GM12878 (cell line): ENCODE data around the gene C19orf73. TPM values are rescaled to one million over a fixed set of nuclear protein-coding genes. Genes with fewer than 3 reads are reported as not detected.

ENCODE experiments used
- ATAC-seq: fragments of 200-7000 bp; cut with Tn5 transposase; 3 replicates; pipeline ENCODE4 v1.9.1; 2020; ENCODE audit warnings: mild to moderate bottlenecking, moderate library complexity
- BruUV-seq: library from RNA; stranded (reverse); fragments of 400-500 nt; replicated peaks from 2 replicates; lab custom pipeline; 2021; lab: Mats Ljungman, UMichigan
- CTCF ChIA-PET: fragments of 300-600 bp; sonication (Branson Sonifier 250); formaldehyde crosslinking; extraction: SDS; loops from one replicate; lab custom pipeline; 2021; ENCODE audit warnings: inconsistent platforms; lab: Yijun Ruan, JAX
- POLR2A ChIA-PET: fragments of 350-600 bp; formaldehyde crosslinking; extraction: SDS; loops from one replicate; lab custom pipeline; 2021; ENCODE audit warnings: inconsistent platforms; lab: Charles Lee
- RAD21 ChIA-PET: fragments of 300-600 bp; sonication (Branson Sonifier 250); formaldehyde crosslinking; loops from one replicate; lab custom pipeline; 2023; ENCODE audit warnings: antibody characterized with exemption; ENCODE audit not compliant: unreplicated experiment; lab: Charles Lee
- SMC1A ChIA-PET: fragments of 300-600 bp; sonication (Branson Sonifier 250); formaldehyde crosslinking; loops from one replicate; lab custom pipeline; 2023; ENCODE audit not compliant: unreplicated experiment, uncharacterized antibody; lab: Charles Lee
- DNase-seq: peaks from one replicate; pipeline ENCODE4 v3.0.0-alpha.2; 2011; ENCODE audit warnings: low read depth, low spot score
- FAIRE-seq: peaks from 3 replicates; lab custom pipeline; 2011; peaks lifted over from hg19 to GRCh38; lab: Jason Lieb, UNC
- H2AFZ ChIP-seq: 2 replicates; pipeline ENCODE4 v1.6.0; 2011; ENCODE audit warnings: low read depth, low read length, control low read depth; ENCODE audit not compliant: control insufficient read depth
- H3K27ac ChIP-seq: 2 replicates; pipeline ENCODE4 v1.5.1; 2011; ENCODE audit warnings: control low read depth; ENCODE audit not compliant: control insufficient read depth, insufficient read depth
- H3K27me3 ChIP-seq, 2 experiments: replicated peaks in 1 of 2; 2 replicates each; pipeline versions ENCODE4 v1.6.0 to v1.6.1; 2011; ENCODE audit warnings: low read length in 1 of 2; ENCODE audit not compliant: control insufficient read depth in 2 of 2, insufficient read depth in 2 of 2
- H3K36me3 ChIP-seq, 2 experiments: 2 replicates each; pipeline ENCODE4 v1.5.1; 2011; ENCODE audit warnings: low read length in 1 of 2; ENCODE audit not compliant: control insufficient read depth in 2 of 2, insufficient read depth in 2 of 2
- H3K4me1 ChIP-seq: 2 replicates; pipeline ENCODE4 v1.6.1; 2011; ENCODE audit warnings: mild to moderate bottlenecking, low read length, moderate library complexity, mixed read lengths; ENCODE audit not compliant: control insufficient read depth, insufficient read depth
- H3K4me2 ChIP-seq: 2 replicates; pipeline ENCODE4 v1.6.0; 2011; ENCODE audit warnings: control low read depth; ENCODE audit not compliant: control insufficient read depth, insufficient read depth
- H3K4me3 ChIP-seq: fragments of 200-600 bp; sonication (generic); 2 replicates; pipeline ENCODE4 v1.5.1; 2016
- H3K79me2 ChIP-seq: 2 replicates; pipeline ENCODE4 v1.6.0; 2011; ENCODE audit warnings: low read length; ENCODE audit not compliant: control insufficient read depth, insufficient read depth
- H3K9ac ChIP-seq: 2 replicates; pipeline ENCODE4 v1.8.0; 2011; ENCODE audit warnings: low read length, control low read depth, mixed read lengths; ENCODE audit not compliant: control insufficient read depth, insufficient read depth
- H3K9me3 ChIP-seq: replicated peaks from 3 replicates; pipeline ENCODE4 v1.5.1; 2011; ENCODE audit warnings: mild to moderate bottlenecking, low read length; ENCODE audit not compliant: control insufficient read depth, insufficient read depth
- H4K20me1 ChIP-seq: 2 replicates; pipeline ENCODE4 v1.6.0; 2011; ENCODE audit not compliant: control insufficient read depth, insufficient read depth
- IKZF1 ChIP-seq: fragments of 450-650 bp; conservative IDR thresholded peaks from 2 replicates; pipeline ENCODE4 v1.6.1; 2017; ENCODE audit warnings: antibody characterized with exemption, mild to moderate bottlenecking
- SPI1 ChIP-seq: IDR thresholded peaks from 2 replicates; pipeline ENCODE4 v1.6.1; 2011; ENCODE audit warnings: low read depth, mild to moderate bottlenecking, low read length, moderate library complexity, borderline replicate concordance; ENCODE audit not compliant: insufficient read depth
- TAF1 ChIP-seq: IDR thresholded peaks from 2 replicates; pipeline ENCODE4 v1.6.1; 2011; ENCODE audit warnings: mild to moderate bottlenecking, low read depth, low read length, borderline replicate concordance
- ZNF274 ChIP-seq: IDR thresholded peaks from one replicate; pipeline ENCODE4 v1.8.0; 2011; ENCODE audit not compliant: insufficient read length, insufficient read depth
- WGBS: methylation state at CpG from one replicate; pipeline ENCODE4 v1.1.6; 2016; ENCODE audit warnings: low lambda C conversion rate; ENCODE audit not compliant: insufficient replicate concordance, insufficient coverage; ENCODE audit errors: missing lambda C conversion rate; 5-methylcytosine and 5-hydroxymethylcytosine counted together
- in situ Hi-C: fragments of 300-500 bp; cut with MboI; formaldehyde crosslinking; loops from 9 replicates; pipeline ENCODE4 v1.14.3; 2018; ENCODE audit warnings: mixed read lengths
- intact Hi-C: fragments of 100-400 bp; cut with micrococcal nuclease; formaldehyde crosslinking; loops from one replicate; pipeline ENCODE4 v1.14.2; 2022; ENCODE audit not compliant: unreplicated experiment
- polyA plus RNA-seq, 11 experiments: library from polyadenylated mRNA; depleted of rRNA in 4 of 11; unstranded in 6 of 11; stranded (reverse) in 5 of 11; fragments of >200 nt; fragmentation: Nextera tagmentation in 4 of 11; fragmentation: Illumina TruSeq in 1 of 11; extraction: Ambion mirVana in 4 of 11; extraction: Trizol in 1 of 11; gene quantifications; 1 replicate in 1 of 11; 2 replicates in 10 of 11; pipeline versions ENCODE4 v1.2.1 to v1.2.3, GENCODE V29; 2011 to 2016; ENCODE audit warnings: inconsistent platforms in 2 of 11, missing spikeins in 2 of 11, low read depth in 1 of 11
- total RNA-seq, 4 experiments: library from RNA; depleted of rRNA in 3 of 4; stranded (reverse); fragments of >200 nt in 3 of 4; fragmentation: Illumina TruSeq in 1 of 4; extraction: Trizol in 1 of 4; gene quantifications; 2 replicates each; pipeline versions ENCODE4 v1.2.1 to v1.2.3, GENCODE V29; 2013 to 2021
- TF ChIP-seq, protein P1 (sequence below): fragments of 450-650 bp; formaldehyde crosslinking; IDR thresholded peaks from 2 replicates; pipeline ENCODE4 v1.5.0; 2022; ENCODE audit warnings: mild to moderate bottlenecking, missing genetic modification characterization
- TF ChIP-seq, protein P2 (sequence below): fragments of 450-650 bp; IDR thresholded peaks from 2 replicates; pipeline ENCODE4 v1.6.1; 2018; ENCODE audit warnings: mild to moderate bottlenecking, low read depth, moderate library complexity; ENCODE audit not compliant: partially characterized antibody
- TF ChIP-seq, protein P3 (sequence below): fragments of 450-650 bp; IDR thresholded peaks from 2 replicates; pipeline ENCODE4 v1.6.1; 2017; ENCODE audit warnings: low read depth, mild to moderate bottlenecking, moderate library complexity
- TF ChIP-seq, protein P4 (sequence below): fragments of 150-350 bp; IDR thresholded peaks from 2 replicates; pipeline ENCODE4 v1.6.1; 2016; ENCODE audit warnings: low read depth, low read length

The C19orf73 gene
- total and polyA plus RNA-seq, 10 of the 15 experiments (the other 5 are each of a cell fraction or from before 2014, with no cell fraction given), result 0.20 to 2.0 (median 0.80) TPM

DNA sequence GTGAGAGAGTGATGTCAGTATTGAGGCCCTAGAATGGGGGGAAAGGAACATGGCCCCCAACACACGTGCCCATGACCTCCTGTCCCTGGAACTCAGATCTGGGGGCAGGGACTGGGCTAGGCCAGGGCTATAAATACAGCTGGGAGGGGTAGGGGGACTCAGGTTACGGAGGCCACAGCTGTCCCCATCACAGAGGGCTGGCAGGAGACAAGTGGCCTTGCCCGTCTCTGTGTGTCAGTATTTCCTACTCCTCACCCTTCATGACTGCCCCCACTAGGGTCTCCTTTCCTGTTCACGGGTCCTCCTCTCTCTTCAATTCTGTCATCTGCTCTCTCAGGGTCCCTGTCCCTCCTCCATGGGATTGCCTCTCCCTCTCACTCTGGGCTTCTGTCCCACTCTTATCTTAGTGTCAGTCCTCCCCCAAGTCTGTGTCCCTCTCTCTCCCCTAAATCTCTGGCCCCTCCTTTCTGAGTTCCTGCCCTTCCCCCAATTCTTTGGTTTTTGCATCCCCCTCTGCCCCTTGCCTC, 36.9 kb upstream of the C19orf73 start:
- no peaks in the 10 kb centered on the region for H3K79me2 ChIP-seq
- DNase-seq (no peak), ATAC-seq (no peak), FAIRE-seq (no peak)
- no peaks in the 10 kb centered on the region for H3K36me3 ChIP-seq
- no TSS peak for BruUV-seq
- ChIA-PET POLR2A (no interaction called here), SMC1A (no interaction called here), RAD21 (no interaction called here), CTCF (interaction anchor here (0.7 to 1.0 kb wide), 2 partner anchors 58 to 84 kb away, joined by 4 to 5 read pairs; no protein-coding TSS in a partner anchor)
- H3K9ac ChIP-seq, result no peak overlapping the region
- no peak overlapping the region for H3K4me3 ChIP-seq
- intact Hi-C loops, result no loop called here
- WGBS, result 2% methylated on average over 4 of the region's 4 CpGs
- H3K27me3 ChIP-seq, result peaks cover 0 to 13% of the 10 kb centered on the region in 2 experiments; a peak in 3 of 4 replicates
- peaks cover 5% of the 10 kb centered on the region; the same call in 1 of the 2 replicates for H3K4me1 ChIP-seq
- no peaks in the 10 kb centered on the region for H4K20me1 ChIP-seq
- TF ChIP-seq, protein P1, sequence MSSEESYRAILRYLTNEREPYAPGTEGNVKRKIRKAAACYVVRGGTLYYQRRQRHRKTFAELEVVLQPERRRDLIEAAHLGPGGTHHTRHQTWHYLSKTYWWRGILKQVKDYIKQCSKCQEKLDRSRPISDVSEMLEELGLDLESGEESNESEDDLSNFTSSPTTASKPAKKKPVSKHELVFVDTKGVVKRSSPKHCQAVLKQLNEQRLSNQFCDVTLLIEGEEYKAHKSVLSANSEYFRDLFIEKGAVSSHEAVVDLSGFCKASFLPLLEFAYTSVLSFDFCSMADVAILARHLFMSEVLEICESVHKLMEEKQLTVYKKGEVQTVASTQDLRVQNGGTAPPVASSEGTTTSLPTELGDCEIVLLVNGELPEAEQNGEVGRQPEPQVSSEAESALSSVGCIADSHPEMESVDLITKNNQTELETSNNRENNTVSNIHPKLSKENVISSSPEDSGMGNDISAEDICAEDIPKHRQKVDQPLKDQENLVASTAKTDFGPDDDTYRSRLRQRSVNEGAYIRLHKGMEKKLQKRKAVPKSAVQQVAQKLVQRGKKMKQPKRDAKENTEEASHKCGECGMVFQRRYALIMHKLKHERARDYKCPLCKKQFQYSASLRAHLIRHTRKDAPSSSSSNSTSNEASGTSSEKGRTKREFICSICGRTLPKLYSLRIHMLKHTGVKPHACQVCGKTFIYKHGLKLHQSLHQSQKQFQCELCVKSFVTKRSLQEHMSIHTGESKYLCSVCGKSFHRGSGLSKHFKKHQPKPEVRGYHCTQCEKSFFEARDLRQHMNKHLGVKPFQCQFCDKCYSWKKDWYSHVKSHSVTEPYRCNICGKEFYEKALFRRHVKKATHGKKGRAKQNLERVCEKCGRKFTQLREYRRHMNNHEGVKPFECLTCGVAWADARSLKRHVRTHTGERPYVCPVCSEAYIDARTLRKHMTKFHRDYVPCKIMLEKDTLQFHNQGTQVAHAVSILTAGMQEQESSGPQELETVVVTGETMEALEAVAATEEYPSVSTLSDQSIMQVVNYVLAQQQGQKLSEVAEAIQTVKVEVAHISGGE, result no peak
- TF ChIP-seq, protein P2, sequence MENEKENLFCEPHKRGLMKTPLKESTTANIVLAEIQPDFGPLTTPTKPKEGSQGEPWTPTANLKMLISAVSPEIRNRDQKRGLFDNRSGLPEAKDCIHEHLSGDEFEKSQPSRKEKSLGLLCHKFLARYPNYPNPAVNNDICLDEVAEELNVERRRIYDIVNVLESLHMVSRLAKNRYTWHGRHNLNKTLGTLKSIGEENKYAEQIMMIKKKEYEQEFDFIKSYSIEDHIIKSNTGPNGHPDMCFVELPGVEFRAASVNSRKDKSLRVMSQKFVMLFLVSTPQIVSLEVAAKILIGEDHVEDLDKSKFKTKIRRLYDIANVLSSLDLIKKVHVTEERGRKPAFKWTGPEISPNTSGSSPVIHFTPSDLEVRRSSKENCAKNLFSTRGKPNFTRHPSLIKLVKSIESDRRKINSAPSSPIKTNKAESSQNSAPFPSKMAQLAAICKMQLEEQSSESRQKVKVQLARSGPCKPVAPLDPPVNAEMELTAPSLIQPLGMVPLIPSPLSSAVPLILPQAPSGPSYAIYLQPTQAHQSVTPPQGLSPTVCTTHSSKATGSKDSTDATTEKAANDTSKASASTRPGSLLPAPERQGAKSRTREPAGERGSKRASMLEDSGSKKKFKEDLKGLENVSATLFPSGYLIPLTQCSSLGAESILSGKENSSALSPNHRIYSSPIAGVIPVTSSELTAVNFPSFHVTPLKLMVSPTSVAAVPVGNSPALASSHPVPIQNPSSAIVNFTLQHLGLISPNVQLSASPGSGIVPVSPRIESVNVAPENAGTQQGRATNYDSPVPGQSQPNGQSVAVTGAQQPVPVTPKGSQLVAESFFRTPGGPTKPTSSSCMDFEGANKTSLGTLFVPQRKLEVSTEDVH, result no peak
- TF ChIP-seq, protein P3, sequence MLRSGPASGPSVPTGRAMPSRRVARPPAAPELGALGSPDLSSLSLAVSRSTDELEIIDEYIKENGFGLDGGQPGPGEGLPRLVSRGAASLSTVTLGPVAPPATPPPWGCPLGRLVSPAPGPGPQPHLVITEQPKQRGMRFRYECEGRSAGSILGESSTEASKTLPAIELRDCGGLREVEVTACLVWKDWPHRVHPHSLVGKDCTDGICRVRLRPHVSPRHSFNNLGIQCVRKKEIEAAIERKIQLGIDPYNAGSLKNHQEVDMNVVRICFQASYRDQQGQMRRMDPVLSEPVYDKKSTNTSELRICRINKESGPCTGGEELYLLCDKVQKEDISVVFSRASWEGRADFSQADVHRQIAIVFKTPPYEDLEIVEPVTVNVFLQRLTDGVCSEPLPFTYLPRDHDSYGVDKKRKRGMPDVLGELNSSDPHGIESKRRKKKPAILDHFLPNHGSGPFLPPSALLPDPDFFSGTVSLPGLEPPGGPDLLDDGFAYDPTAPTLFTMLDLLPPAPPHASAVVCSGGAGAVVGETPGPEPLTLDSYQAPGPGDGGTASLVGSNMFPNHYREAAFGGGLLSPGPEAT, result no peak
- TF ChIP-seq SPI1 (no peak), ZNF274 (no peak), IKZF1 (no peak), TAF1 (no peak)
- TF ChIP-seq, protein P4, sequence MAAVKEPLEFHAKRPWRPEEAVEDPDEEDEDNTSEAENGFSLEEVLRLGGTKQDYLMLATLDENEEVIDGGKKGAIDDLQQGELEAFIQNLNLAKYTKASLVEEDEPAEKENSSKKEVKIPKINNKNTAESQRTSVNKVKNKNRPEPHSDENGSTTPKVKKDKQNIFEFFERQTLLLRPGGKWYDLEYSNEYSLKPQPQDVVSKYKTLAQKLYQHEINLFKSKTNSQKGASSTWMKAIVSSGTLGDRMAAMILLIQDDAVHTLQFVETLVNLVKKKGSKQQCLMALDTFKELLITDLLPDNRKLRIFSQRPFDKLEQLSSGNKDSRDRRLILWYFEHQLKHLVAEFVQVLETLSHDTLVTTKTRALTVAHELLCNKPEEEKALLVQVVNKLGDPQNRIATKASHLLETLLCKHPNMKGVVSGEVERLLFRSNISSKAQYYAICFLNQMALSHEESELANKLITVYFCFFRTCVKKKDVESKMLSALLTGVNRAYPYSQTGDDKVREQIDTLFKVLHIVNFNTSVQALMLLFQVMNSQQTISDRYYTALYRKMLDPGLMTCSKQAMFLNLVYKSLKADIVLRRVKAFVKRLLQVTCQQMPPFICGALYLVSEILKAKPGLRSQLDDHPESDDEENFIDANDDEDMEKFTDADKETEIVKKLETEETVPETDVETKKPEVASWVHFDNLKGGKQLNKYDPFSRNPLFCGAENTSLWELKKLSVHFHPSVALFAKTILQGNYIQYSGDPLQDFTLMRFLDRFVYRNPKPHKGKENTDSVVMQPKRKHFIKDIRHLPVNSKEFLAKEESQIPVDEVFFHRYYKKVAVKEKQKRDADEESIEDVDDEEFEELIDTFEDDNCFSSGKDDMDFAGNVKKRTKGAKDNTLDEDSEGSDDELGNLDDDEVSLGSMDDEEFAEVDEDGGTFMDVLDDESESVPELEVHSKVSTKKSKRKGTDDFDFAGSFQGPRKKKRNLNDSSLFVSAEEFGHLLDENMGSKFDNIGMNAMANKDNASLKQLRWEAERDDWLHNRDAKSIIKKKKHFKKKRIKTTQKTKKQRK, result no peak
- no peak overlapping the region for H2AFZ ChIP-seq
- H3K4me2 ChIP-seq, result no peak overlapping the region
- in situ Hi-C loops, result no loop called here
- peaks cover 4% of the 10 kb centered on the region; the same call in 2 of the 3 replicates for H3K9me3 ChIP-seq
- H3K27ac ChIP-seq, result no peak overlapping the region
